Lung microvascular endothelial cell (primary cell): ENCODE data around the gene ETHE1. TPM values are rescaled to one million over a fixed set of nuclear protein-coding genes. Genes with fewer than 3 reads are reported as not detected.

Experiments
- DNase-seq, 2 donors: peaks; one replicate each; pipeline versions ENCODE4 v3.0.0 to v3.0.0-alpha.2; 2010; ENCODE audit warnings: low read depth in 2 of 2
- total RNA-seq: library from RNA; depleted of rRNA; stranded (reverse); fragments of >200 nt; gene quantifications from 2 replicates; pipeline ENCODE4 v1.2.1, GENCODE V29; 2014

Gene ETHE1
- total RNA-seq, 1 donor from 2014 or later, result 137 TPM

DNA sequence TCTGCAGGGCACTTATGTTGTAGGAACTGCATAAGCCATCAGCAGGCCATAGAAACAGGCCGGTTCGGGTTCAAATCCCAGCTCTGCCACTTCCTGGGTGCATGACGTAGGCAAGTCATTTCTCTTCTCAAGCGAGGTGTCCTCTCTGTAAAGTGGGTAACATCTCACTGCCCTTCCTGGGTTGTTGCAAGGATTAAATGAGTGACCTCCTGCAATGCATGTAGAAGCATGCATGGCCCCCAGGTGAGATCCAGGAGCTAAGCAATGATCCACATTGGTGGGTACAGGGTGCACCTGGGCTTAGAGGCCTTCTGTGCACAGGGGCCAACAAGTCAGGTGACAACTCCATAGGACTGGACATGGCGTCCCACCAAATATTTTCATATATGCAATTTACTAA is 36.2 kb downstream of the ETHE1 start:
- no peak for DNase-seq

- DNase-seq, result no peak
Observed at GRCh38 chr19:43489979-43490599, 36.9 kb downstream of the ETHE1 start.

GRCh38 chr19:43489310-43489709 is 37.7 kb downstream of the ETHE1 start:
- DNase-seq, result peak in 1 of 2 donors; percentile 88

- DNase-seq, result no peak
Observed at GRCh38 chr19:43488179-43488578, 38.8 kb downstream of the ETHE1 start.

DNA sequence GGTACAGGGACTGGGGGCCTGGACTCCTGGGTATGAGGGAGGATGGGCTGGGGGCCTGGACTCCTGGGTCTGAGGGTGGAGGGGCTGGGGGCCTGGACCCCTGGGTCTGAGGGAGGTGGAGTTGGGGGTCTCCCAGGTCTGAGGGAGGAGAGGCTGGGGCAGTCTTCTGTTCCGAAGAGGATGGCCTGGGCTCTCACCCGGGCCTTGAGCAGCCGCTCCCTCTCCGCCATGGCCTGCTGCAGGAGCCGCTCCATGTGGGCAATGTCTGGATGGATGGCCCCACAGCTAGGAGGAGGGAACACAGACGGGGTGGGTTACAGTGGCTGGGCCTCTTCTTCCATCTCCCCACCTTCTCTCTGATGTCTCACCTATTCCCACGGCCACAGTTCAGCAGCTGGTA is 40.6 kb downstream of the ETHE1 start:
- no peak for DNase-seq

GRCh38 chr19:43485951-43486350 is 41.0 kb downstream of the ETHE1 start:
- peak in 1 of 2 donors; percentile 56 for DNase-seq

- no peak for DNase-seq
Observed at GRCh38 chr19:43483281-43483680, 43.7 kb downstream of the ETHE1 start.

GRCh38 chr19:43482193-43482592 is 44.8 kb downstream of the ETHE1 start:
- no peak for DNase-seq

DNA sequence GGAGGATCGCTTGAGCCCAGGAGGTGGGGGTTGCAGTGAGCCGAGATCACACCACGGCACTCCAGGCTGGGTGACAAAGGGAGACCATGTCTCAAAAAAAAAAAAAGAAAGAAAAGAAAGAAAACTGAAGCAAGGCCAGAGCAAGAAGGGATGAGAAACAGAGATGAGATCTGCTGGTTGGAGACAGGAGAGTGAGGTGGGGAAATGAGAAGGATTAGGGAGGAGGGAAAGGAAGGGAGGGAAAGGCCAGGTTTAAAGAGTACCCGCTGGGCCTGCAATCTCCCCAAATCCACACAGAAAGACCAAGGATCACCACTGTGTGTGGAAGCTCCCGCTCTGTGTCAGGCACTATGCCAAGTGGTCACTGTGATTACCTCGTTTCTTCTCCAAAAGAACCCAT is 45.3 kb downstream of the ETHE1 start:
- DNase-seq, result no peak

DNA sequence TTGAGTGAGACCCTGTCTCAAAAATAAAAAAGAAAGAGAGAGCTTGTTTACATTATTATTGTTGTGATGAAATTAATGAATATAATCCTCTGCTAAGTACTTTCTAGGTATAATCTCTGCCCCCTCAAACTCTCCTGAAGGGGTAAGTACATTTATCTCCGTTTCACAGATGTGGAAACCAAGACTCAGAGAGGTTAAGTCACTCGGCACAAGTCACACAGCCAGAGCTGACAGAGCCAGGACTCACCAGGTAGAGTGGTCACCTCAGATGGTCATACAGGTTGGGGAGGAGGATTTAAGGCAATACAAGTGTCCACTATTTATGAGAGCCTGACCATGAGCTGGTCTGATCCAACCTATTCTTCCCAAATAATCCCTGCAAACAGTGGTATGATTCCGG is 46.4 kb downstream of the ETHE1 start:
- no peak for DNase-seq

DNA sequence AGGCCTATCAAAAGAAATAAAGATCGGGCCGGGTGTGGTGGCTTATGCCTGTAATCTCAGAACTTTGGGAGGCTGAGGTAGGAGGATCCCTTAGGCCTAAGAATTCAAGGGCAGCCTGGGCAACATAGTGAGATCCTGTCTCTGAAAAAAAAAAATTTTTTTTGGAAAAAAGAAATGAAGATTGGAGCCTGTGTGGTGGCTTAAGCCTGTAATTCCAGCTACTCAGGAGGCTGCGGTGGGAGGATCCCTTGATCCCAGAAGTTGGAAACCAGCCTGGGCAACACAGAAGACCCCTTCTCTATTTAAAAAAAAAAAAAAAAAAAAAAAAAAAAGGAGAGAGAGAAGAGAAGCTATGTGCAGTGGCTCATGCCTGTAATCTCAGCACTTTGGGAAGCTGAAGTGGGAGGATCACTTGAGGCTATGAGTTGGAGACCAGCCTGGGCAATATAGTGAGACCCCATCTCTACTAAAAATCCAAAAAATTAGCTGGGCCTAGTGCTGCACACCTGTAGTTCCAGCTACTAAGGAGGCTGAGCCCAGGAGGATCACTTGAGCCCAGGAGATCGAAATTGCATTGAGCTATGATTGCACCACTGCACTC is 46.9 kb downstream of the ETHE1 start:
- no peak for DNase-seq

DNA sequence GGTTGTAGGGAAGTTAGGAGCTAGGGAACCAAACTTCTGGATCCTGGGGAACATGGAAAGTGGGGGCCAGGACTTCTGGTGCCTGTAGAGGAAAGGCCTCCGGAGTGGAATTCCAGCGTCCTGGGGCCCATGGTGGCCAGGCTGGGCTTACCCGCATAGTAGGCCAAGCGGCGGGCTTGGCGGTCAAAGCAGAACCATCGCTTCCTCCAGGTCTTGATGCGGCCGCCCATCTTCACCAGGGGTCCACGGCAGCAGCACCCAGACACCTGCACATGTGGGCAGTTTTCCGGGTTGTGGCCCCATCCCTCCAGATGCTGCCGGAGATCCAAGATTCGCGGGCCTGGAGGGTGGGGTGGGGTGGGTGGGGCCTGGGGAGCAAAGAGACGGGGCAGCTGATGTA is 47.8 kb downstream of the ETHE1 start:
- no peak for DNase-seq

DNA sequence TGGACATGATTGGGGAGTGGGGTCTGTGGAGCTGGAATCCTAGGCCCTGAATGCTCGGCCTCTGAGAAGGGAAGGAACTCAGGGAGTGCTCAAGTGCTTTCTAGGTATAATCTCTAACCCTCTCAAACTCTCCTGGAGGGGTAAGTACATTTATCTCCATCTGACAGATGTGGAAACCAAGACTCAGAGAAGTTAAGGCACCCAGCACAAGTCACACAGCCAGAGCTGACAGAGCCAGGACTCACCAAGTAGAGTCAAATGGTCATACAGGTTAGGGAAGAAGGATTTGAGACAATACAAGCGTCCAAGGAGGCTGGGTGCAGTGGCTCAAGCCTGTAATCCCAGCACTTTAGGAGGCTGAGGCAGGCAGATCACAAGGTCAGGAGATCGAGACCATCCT is 48.7 kb downstream of the ETHE1 start:
- no peak for DNase-seq

DNA sequence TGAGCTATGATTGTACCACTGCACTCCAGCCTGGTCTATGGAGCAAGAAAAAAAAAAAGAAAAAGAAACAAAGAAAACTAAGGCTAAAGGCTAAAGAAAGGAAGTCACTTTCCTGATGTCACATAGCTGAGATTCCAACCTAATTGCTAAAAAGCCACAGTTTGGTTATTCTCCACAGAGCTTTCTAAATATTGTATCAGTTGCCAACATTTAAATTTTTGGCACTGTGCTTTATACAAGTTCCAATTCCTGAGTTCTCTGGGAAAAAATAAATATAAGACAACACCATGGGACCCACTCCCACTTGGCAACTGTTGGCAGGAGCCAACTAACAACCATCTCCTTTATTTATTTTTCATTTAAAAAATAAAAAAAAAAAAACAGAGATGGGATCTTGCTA is 50.4 kb downstream of the ETHE1 start:
- DNase-seq, result peak; percentile 63 to 94

GRCh38 chr19:43474986-43475705 is 51.9 kb downstream of the ETHE1 start:
- peak; percentile 95 to 97 for DNase-seq

- no peak for DNase-seq
Observed at GRCh38 chr19:43474487-43474886, 52.5 kb downstream of the ETHE1 start.

DNA sequence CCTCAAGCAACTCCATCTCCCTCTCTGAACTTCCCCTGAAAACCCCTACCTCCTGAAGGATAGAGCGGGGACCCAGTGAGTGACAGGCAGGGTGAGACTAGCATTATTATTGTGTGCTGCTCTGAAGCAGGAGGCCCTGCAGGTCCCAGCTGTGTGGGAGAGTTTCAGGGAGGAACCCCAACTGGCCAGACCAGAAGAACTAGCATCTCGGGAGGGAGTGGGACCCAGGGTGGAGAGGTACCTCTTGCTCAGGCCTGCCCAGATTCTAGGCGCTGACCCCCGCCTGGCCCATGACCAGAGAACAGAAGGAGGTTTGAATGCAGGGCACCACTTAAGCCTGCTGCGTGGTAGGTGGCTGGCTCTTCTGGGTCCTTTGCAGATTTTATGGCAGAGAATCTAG is 55.9 kb downstream of the ETHE1 start:
- DNase-seq, result no peak

GRCh38 chr19:43470288-43470687 is 56.7 kb downstream of the ETHE1 start:
- peak; percentile 64 to 70 for DNase-seq

DNA sequence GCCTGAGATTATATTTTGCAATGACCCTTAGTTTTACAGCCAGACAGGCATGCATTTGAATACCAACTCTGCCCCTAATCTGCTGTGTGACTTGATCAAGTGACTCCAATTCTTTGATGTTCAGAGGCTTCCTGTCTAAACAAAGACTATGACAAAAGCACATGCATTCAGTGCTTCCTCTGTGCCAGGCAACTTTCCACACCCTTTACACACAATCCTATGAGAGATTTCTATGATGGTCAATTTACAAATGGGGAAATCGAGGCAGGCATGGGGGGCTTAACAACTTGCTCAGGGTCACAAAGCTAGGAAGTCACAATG is 57.9 kb downstream of the ETHE1 start:
- DNase-seq, result peak; percentile 29 to 86

GRCh38 chr19:43468354-43469159 is 58.4 kb downstream of the ETHE1 start:
- DNase-seq, result peak in 1 of 2 donors; percentile 29

DNA sequence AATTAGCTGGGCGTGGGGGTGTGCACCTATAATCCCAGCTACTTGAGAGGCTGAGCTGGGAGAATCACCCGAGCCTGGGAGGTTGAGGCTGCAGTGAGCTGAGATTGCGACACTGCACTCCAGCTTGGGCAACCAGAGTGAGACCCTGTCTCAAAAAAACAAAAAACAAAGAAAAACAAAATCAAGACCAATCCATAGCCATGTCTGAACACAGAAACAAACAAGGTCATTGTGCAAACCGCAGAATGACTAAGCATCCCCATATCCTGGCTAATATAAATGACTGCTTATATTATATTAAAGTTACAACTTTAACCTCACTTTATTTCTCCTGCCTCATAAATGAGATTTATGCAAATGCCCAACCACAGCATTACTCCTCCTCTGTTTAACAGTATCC is 59.3 kb downstream of the ETHE1 start:
- DNase-seq, result peak; percentile 68 to 72

DNA sequence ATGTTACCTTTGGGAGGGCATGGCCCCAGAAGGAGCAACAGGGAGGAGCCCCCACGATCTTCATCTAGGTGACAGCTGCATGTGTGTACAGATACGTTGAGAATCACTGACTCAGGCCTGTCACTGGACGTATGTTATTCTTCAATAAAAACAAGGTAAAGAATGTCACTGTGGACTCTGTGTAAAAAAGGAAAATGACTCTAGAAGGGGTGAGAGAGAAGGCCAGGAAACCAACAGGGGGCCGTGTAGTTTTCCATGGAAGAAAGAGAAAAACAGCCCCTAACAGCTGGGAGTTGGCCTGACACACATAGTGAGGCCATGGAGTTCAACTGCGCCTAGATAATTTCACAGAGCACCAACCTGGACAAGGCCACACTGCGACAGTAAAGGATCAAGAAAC is 59.7 kb downstream of the ETHE1 start:
- DNase-seq, result peak in 1 of 2 donors; percentile 79
